Measurements from ENCODE around the gene ZNF860. TPM values are rescaled to one million over a fixed set of nuclear protein-coding genes. Genes with fewer than 3 reads are reported as not detected.

The ZNF860 gene
- total RNA-seq, 1 donor from 2014 or later, result 2.0 TPM

- no peak for DNase-seq (ENCODE audit: extremely low spot score in 2 of 2)
- no peak for TF ChIP-seq POLR2A (IDR thresholded peaks at IDR 0.05)
- TF ChIP-seq, protein P1, sequence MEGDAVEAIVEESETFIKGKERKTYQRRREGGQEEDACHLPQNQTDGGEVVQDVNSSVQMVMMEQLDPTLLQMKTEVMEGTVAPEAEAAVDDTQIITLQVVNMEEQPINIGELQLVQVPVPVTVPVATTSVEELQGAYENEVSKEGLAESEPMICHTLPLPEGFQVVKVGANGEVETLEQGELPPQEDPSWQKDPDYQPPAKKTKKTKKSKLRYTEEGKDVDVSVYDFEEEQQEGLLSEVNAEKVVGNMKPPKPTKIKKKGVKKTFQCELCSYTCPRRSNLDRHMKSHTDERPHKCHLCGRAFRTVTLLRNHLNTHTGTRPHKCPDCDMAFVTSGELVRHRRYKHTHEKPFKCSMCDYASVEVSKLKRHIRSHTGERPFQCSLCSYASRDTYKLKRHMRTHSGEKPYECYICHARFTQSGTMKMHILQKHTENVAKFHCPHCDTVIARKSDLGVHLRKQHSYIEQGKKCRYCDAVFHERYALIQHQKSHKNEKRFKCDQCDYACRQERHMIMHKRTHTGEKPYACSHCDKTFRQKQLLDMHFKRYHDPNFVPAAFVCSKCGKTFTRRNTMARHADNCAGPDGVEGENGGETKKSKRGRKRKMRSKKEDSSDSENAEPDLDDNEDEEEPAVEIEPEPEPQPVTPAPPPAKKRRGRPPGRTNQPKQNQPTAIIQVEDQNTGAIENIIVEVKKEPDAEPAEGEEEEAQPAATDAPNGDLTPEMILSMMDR (IDR thresholded peaks at IDR 0.05), result no peak
- no peak for TF ChIP-seq POLR2AphosphoS5 (IDR thresholded peaks at IDR 0.05; ENCODE audit: insufficient read depth in 1 of 2, low read depth in 1 of 2)
- H3K4me3 ChIP-seq, result no peak overlapping the region
- no peaks in the 10 kb centered on the region for H3K36me3 ChIP-seq
- intact Hi-C loops (cut with DNase I), result no loop called here
- H3K9me3 ChIP-seq, result no peaks in the 10 kb centered on the region
- no peak overlapping the region for H3K27ac ChIP-seq
- peaks cover 10% of the 10 kb centered on the region for H3K4me1 ChIP-seq
- H3K27me3 ChIP-seq, result no peaks in the 10 kb centered on the region
Observed at GRCh38 chr3:32037932-32038267, 56.4 kb downstream of the ZNF860 start.

- no peak for DNase-seq (ENCODE audit: extremely low spot score in 2 of 2)
Observed at GRCh38 chr3:32041316-32041715, 59.8 kb downstream of the ZNF860 start.

More at GRCh38 chr3:32041316-32041715, 59.8 kb downstream of the ZNF860 start:
- intact Hi-C loops (cut with DNase I), result no loop called here
- no peaks in the 10 kb centered on the region for H3K27me3 ChIP-seq
- H3K36me3 ChIP-seq, result no peaks in the 10 kb centered on the region
- no peak overlapping the region for H3K27ac ChIP-seq
- no peak overlapping the region for H3K4me3 ChIP-seq
- TF ChIP-seq, protein P1 (IDR thresholded peaks at IDR 0.05), result no peak
- no peak for TF ChIP-seq POLR2A (IDR thresholded peaks at IDR 0.05)
- no peak for TF ChIP-seq POLR2AphosphoS5 (IDR thresholded peaks at IDR 0.05; ENCODE audit: insufficient read depth in 1 of 2, low read depth in 1 of 2)
- H3K9me3 ChIP-seq, result no peaks in the 10 kb centered on the region
- peaks cover 28% of the 10 kb centered on the region for H3K4me1 ChIP-seq

Small RNA genes within 50 kb of the gene (small RNA-seq; reads per million reads assigned to genes)
- not detected for gene RF00402

Other genes starting within 250 kb of the ZNF860 start
- 33.9 TPM for gene OSBPL10, start 488 bp upstream of the ZNF860 start, total RNA-seq
- 57.5 TPM for gene GPD1L, start 124.9 kb downstream of the ZNF860 start, total RNA-seq